Measurements from ENCODE around the gene FOLR2.

DNA sequence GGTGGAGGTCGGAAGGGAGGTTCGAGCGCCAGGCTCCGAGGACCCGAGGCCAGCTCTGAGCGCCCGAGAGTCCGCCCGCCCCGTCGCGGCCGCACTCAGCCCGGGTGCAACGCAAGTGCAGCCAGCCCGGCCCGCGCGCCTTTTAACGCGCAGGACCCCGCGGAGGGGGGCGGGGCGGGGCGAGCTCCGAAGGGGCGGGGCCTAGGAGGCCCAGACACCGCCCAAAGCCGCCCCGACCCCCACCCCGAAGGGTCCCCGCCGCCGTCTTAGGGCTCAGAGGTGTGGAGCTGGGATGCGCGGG lies 27.4 kb downstream of the FOLR2 start, which contains the start of gene PHOX2A:
- TF ChIP-seq EP300 (IDR thresholded peaks at IDR 0.05) = no peak
- TF ChIP-seq, protein P1, sequence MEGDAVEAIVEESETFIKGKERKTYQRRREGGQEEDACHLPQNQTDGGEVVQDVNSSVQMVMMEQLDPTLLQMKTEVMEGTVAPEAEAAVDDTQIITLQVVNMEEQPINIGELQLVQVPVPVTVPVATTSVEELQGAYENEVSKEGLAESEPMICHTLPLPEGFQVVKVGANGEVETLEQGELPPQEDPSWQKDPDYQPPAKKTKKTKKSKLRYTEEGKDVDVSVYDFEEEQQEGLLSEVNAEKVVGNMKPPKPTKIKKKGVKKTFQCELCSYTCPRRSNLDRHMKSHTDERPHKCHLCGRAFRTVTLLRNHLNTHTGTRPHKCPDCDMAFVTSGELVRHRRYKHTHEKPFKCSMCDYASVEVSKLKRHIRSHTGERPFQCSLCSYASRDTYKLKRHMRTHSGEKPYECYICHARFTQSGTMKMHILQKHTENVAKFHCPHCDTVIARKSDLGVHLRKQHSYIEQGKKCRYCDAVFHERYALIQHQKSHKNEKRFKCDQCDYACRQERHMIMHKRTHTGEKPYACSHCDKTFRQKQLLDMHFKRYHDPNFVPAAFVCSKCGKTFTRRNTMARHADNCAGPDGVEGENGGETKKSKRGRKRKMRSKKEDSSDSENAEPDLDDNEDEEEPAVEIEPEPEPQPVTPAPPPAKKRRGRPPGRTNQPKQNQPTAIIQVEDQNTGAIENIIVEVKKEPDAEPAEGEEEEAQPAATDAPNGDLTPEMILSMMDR (IDR thresholded peaks at IDR 0.05) = no peak

All from gastroesophageal sphincter (tissue), 3 donors.